Stimulated activated effector memory CD8-positive, alpha-beta T cell treated with anti-CD3 and anti-CD28 coated beads, Interleukin-12 subunit alpha, Interleukin-12 subunit beta, amount 100 ng/mL, for 72 hours (primary cell): Measurements from ENCODE around the gene DNAJB14.
A peak's percentile ranks its signal among the peaks of the same experiment; 100 is the strongest.
"Not testable (repeated sequence)": the region's sequence is repeated elsewhere in the genome, so short reads cannot be mapped to it uniquely, and the experiment has no call there.

Experiments
- ATAC-seq: fragments of 150-1000 bp; cut with Tn5 transposase; 2 replicates; pipeline ENCODE4 v1.10.0; 2021
- DNase-seq, 2 donors: peaks; one replicate each; pipeline ENCODE4 v3.0.0; 2021 to 2022; ENCODE audit warnings: low spot score in 2 of 2
- H3K27ac Mint-ChIP-seq: one replicate; pipeline ENCODE4 v1.8.0; 2022; ENCODE audit warnings: mild to moderate bottlenecking, mixed read lengths
- H3K36me3 Mint-ChIP-seq: one replicate; pipeline ENCODE4 v1.8.0; 2022; ENCODE audit warnings: mild to moderate bottlenecking, mixed read lengths
- H3K4me1 Mint-ChIP-seq: one replicate; pipeline ENCODE4 v1.8.0; 2022; ENCODE audit warnings: mixed read lengths
- H3K4me3 Mint-ChIP-seq: one replicate; pipeline ENCODE4 v1.8.0; 2022; ENCODE audit warnings: mild to moderate bottlenecking, mixed read lengths
- H3K9me3 Mint-ChIP-seq: one replicate; pipeline ENCODE4 v1.8.0; 2022; ENCODE audit warnings: mixed read lengths

Gene DNAJB14

DNA sequence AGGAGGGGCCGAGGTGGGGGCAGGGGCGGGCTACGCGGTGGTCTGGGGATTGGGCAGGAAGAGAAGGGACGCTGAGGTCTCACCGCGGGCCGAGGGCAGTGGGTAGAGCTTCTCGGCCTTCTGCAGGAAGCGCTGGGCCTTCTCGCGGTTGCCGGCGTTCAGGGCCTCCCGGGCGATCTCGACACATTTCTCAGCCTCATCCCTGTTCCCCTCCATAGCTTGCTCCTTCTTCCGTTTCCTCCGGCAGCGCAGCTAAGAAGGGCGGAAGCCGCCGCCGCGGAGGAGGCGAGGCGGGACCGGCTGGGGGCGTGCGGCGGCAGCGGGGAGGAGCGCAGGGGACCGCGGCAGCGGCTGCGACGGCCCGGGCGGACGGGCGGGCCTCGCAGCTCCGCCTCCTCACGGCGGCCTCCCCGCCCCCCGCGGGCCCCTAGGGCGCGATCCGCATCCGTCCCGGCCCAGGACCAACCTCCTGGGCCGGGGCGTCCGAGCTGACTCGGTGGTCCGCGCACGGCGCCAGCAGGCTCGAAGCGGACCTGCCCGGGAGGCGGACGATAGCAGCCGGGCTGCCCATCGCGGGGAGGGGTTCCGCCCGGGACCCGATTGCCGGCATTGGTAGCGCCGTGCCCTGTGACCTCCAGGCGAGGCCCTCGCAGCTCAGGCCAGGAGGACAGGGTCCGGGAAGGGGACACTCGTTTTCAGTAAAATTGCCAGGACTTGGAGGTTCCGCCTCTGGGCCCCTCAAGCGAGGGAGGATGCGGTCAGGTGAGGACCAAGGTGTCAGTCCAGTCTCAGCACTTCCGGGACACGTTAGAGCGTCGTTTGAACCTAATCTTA lies at the start of gene DNAJB14:
DNAJB14 (minus strand) TSS at position 263 of the 834 bp plus-strand sequence; CDS start at position 216, 47 bp downstream.
- ATAC-seq (peak; percentile 63), DNase-seq (peak; percentile 71 to 88)
- Mint-ChIP-seq H3K4me1 (peaks cover 39% of the 10 kb centered on the region), H3K4me3 (no peak within 1 kb of the TSS), H3K36me3 (peaks cover 42% of the 10 kb centered on the region), H3K27ac (peak within 1 kb of the TSS; percentile 96), H3K9me3 (no peaks in the 10 kb centered on the region)

DNA sequence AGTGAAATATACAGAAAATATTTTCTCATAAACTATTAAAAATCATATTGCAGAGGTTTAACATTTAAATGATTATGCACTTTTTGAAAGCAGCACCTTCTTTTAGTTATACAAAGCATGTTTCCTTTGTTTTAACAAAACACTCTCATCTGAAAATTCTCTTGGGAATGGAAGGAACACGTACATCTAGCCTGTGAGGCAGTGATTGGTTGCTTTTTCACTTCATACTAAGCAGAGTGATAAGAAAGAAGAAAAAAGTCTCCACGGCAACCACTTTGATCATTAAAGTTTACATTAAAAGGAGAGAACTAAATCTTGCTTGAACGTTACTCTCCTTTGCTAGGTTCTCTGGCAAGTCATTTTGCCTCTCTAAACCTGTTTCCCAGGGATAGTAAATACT lies 45.3 kb upstream of the DNAJB14 start:
- Mint-ChIP-seq H3K4me3 (no peak overlapping the region), H3K4me1 (no peaks in the 10 kb centered on the region)

DNA sequence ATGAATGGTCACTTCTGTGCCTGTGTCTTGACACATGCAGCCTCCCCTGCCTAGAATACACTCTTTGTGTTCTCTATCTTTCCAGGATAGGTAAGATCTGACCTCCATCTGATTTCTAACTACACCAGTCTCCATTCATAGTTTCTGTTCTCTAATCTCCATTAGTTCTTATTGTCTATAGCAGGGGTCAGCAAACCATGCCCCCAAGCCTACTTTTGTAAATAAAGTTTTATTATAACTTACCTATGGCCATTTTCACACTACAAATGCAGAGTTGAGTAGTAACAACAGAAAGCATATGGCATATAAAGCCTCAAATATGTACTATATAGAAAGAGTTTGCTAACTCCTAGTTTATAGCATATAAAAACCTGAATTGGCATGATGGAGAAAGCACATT lies 41.3 kb upstream of the DNAJB14 start:
- DNase-seq: no peak
- Mint-ChIP-seq H3K4me3 (no peak overlapping the region), H3K36me3 (no peaks in the 10 kb centered on the region), H3K27ac (no peak overlapping the region), H3K4me1 (no peaks in the 10 kb centered on the region), H3K9me3 (no peaks in the 10 kb centered on the region)
- ATAC-seq: no peak

More for the DNA sequence above, 45.3 kb upstream of the DNAJB14 start:
- no peak for DNase-seq
- H3K36me3 Mint-ChIP-seq: no peaks in the 10 kb centered on the region
- H3K9me3 Mint-ChIP-seq: no peaks in the 10 kb centered on the region
- H3K27ac Mint-ChIP-seq: no peak overlapping the region
- no peak for ATAC-seq

DNA sequence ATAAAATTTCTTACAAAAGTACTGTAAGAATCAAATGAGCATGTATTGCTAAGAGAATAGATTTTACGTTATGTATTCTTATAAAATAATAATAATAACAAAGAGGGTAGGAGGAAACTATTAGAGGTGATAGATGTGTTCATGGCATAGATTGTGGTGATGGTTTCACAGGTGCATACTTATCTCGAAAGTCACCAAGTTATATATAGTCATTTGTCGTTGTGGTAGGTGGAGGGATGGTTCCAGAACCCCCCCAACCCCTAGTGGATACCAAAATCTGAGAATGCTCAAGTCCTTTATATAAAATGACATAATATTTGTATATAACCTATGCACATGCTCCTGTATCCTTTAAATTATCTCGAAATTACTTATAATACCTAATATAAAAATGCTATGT lies 40.4 kb upstream of the DNAJB14 start:
- no peaks in the 10 kb centered on the region for H3K36me3 Mint-ChIP-seq
- ATAC-seq: no peak
- no peaks in the 10 kb centered on the region for H3K4me1 Mint-ChIP-seq
- H3K4me3 Mint-ChIP-seq: no peak overlapping the region
- DNase-seq: no peak
- H3K27ac Mint-ChIP-seq: no peak overlapping the region
- no peaks in the 10 kb centered on the region for H3K9me3 Mint-ChIP-seq

- no peaks in the 10 kb centered on the region for H3K36me3 Mint-ChIP-seq
Observed at GRCh38 chr4:99983289-99983943, 37.0 kb upstream of the DNAJB14 start.

DNA sequence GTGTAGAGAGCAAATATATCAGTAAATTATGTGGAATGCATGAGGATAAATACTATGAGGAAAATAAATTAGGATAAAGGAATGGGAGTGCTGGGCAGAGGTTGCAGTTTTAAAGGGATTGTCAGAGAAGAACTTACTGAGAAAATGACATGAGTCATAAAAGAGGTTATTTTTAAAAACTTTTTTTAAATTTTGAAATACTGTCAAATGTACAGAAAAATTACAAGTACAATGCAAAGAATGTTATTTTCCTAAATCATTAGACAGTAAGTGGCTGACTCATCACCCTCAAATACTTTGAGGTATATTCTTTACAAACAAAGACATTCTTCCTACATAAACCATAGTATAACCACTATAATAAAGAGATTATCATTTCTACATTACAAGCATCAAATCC lies 33.5 kb upstream of the DNAJB14 start:
- DNase-seq: no peak
- Mint-ChIP-seq H3K27ac (no peak overlapping the region), H3K4me3 (no peak overlapping the region), H3K4me1 (no peaks in the 10 kb centered on the region), H3K36me3 (no peaks in the 10 kb centered on the region), H3K9me3 (peaks cover 2% of the 10 kb centered on the region)
- no peak for ATAC-seq

More at GRCh38 chr4:99983289-99983943, 37.0 kb upstream of the DNAJB14 start:
- H3K4me3 Mint-ChIP-seq: no peak overlapping the region
- DNase-seq: no peak
- no peak overlapping the region for H3K27ac Mint-ChIP-seq
- no peak for ATAC-seq
- no peaks in the 10 kb centered on the region for H3K4me1 Mint-ChIP-seq
- H3K9me3 Mint-ChIP-seq: no peaks in the 10 kb centered on the region

DNA sequence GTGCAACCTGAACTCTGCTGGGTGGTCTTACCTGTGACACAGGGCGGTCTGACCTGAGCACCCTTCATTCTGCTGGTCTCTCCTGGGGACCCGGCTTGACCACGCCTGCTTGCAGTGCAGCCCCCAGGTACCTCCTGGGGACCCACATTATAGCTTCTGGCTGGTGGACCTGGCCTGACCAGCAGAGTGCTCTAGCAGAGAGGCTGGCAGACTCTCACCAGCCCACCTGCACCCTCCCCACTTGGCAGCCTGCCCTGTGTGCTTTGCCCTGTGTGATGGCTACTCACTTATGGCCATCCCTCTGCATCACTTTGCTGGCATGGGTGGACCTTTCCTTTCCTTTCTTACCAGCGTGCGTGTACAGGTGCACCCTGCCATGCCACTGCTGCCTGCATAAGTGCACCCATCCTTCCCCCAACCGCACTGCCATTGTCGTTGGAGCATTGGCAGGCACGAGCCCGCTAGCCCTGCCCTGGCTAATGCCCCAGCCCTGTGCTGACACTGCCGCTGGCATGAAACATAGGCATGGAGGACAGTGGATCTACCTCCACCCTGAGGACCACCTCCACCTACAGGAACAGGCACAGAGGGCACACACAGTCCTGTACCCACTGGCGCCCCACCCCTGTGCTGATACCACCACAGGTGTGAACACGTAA lies 25.2 kb upstream of the DNAJB14 start:
- H3K4me3 Mint-ChIP-seq: no peak overlapping the region
- no peak overlapping the region for H3K27ac Mint-ChIP-seq
- ATAC-seq (no peak), DNase-seq (no peak)
- no peaks in the 10 kb centered on the region for H3K36me3 Mint-ChIP-seq
- no peaks in the 10 kb centered on the region for H3K4me1 Mint-ChIP-seq
- H3K9me3 Mint-ChIP-seq: peaks cover 4% of the 10 kb centered on the region

GRCh38 chr4:99968330-99968729 lies 21.9 kb upstream of the DNAJB14 start:
- no peak overlapping the region for H3K27ac Mint-ChIP-seq
- ATAC-seq: no peak
- no peak for DNase-seq
- H3K9me3 Mint-ChIP-seq: peaks cover 4% of the 10 kb centered on the region
- H3K36me3 Mint-ChIP-seq: no peaks in the 10 kb centered on the region
- H3K4me1 Mint-ChIP-seq: peaks cover 6% of the 10 kb centered on the region
- H3K4me3 Mint-ChIP-seq: no peak overlapping the region

GRCh38 chr4:99966692-99967091 lies 20.3 kb upstream of the DNAJB14 start:
- H3K27ac Mint-ChIP-seq: no peak overlapping the region
- peaks cover 6% of the 10 kb centered on the region for H3K4me1 Mint-ChIP-seq
- H3K36me3 Mint-ChIP-seq: no peaks in the 10 kb centered on the region
- no peaks in the 10 kb centered on the region for H3K9me3 Mint-ChIP-seq
- ATAC-seq (no peak), DNase-seq (no peak)
- no peak overlapping the region for H3K4me3 Mint-ChIP-seq

DNA sequence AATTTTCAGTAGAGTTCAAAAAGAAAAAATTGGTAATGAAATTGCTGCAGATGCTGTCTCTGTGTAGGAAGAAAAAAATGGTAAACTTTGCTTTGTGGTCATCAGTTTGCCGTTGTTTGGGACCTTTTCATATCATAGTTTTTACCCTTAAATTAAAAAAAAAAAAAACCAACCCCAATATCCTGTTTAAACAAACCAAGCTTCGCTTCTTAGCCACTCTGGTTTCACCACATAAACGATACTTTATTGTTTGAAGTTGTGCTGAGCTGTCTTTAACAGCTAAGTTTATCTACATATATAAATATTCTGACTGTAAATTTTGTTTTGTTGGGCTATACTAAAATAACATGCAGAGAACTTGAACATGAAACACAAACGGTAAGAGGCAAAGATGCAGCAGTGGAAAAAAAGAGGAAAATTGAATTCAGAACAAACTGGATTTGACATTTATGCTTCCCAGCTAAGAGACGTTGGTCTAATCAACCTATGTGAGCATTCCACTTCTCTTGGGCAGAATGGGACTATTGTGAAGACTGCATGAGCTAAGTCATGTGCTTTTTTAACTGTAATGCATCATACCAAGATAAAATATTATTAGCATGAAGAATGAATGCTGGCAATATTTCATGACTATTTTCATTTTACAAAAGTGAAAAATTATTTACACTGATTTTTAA lies 19.4 kb upstream of the DNAJB14 start:
- DNase-seq (no peak), ATAC-seq (peak; percentile 44)
- H3K9me3 Mint-ChIP-seq: no peaks in the 10 kb centered on the region
- H3K4me1 Mint-ChIP-seq: peaks cover 6% of the 10 kb centered on the region
- H3K4me3 Mint-ChIP-seq: no peak overlapping the region
- no peak overlapping the region for H3K27ac Mint-ChIP-seq
- no peaks in the 10 kb centered on the region for H3K36me3 Mint-ChIP-seq

DNA sequence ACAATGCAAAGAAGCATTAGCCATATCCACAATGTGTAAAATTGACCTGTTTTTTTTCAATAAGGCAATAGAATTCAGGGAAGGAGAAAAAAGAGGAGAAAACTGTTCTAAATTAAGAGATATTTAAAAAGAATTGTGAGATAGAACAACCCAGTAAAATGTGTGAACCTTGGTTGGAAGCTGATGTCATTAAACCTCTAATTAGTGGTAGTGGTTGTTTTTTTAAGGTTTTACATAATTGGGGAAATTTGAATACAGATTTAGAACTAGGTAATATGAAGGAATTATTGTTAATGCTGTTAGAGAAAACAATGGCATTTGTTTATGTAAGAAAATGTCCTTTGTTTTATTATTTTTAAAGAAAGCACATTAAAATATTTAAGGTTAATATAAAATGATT lies 18.8 kb upstream of the DNAJB14 start:
- no peaks in the 10 kb centered on the region for H3K36me3 Mint-ChIP-seq
- DNase-seq: no peak
- H3K4me1 Mint-ChIP-seq: peaks cover 6% of the 10 kb centered on the region
- H3K9me3 Mint-ChIP-seq: no peaks in the 10 kb centered on the region
- H3K27ac Mint-ChIP-seq: no peak overlapping the region
- no peak for ATAC-seq
- H3K4me3 Mint-ChIP-seq: no peak overlapping the region

- no peak for ATAC-seq
- Mint-ChIP-seq H3K4me1 (peaks cover 6% of the 10 kb centered on the region), H3K27ac (no peak overlapping the region), H3K4me3 (no peak overlapping the region), H3K36me3 (no peaks in the 10 kb centered on the region), H3K9me3 (peaks cover 4% of the 10 kb centered on the region)
- DNase-seq: no peak
Observed at GRCh38 chr4:99961711-99962110, 15.3 kb upstream of the DNAJB14 start.

- peaks cover 6% of the 10 kb centered on the region for H3K4me1 Mint-ChIP-seq
- H3K36me3 Mint-ChIP-seq: no peaks in the 10 kb centered on the region
- H3K27ac Mint-ChIP-seq: no peak overlapping the region
- ATAC-seq (no peak), DNase-seq (no peak)
- H3K4me3 Mint-ChIP-seq: no peak overlapping the region
- H3K9me3 Mint-ChIP-seq: peaks cover 4% of the 10 kb centered on the region
Observed at GRCh38 chr4:99960648-99961047, 14.2 kb upstream of the DNAJB14 start.

DNA sequence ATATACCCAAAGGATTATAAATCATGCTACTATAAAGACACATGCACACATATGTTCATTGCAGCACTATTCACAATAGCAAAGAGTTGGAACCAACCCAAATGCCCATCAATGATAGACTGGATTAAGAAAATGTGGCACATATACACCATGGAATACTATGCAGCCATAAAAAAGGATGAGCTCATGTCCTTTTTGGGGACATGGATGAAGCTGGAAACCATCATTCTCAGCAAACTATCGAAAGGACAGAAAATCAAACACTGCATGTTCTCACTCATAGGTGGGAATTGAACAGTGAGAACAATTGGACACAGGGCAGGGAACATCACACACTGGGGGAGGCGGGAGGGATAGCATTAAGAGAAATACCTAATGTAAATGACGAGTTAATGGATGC lies 11.8 kb upstream of the DNAJB14 start:
- H3K27ac Mint-ChIP-seq, H3K9me3 Mint-ChIP-seq, DNase-seq, ATAC-seq, H3K36me3 Mint-ChIP-seq, H3K4me1 Mint-ChIP-seq, H3K4me3 Mint-ChIP-seq: not testable (repeated sequence)

- Mint-ChIP-seq H3K36me3 (peaks cover 4% of the 10 kb centered on the region), H3K9me3 (no peaks in the 10 kb centered on the region), H3K27ac (no peak overlapping the region), H3K4me3 (no peak overlapping the region), H3K4me1 (peaks cover 13% of the 10 kb centered on the region)
- no peak for DNase-seq
- ATAC-seq: no peak
Observed at GRCh38 chr4:99950913-99951254, 4.5 kb upstream of the DNAJB14 start.
